ENCODE data around the gene RABL2B. TPM values are rescaled to one million over a fixed set of nuclear protein-coding genes. Genes with fewer than 3 reads are reported as not detected.

The RABL2B gene
- total and polyA plus RNA-seq, 2 experiments from 2014 or later, result 18.4 to 23.6 TPM

DNA sequence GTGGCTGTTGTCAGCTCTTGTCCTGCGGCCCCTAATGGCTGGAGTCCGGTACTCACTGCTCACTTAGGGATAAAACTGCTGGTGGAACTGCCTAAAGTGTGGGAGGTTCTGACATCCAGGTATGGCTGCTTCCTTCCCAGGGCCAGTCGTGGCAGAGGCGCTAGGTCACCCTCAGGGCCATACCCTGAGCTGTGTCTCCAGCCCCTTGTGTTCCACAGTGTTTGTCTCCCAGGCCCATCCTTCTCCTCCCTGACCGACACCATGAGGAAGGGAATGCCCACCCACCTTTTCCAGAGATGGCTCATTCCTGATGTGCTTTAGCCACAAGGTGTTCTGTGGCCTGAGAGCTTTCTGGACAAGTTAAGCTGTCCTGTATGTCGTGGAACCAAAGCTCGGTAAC lies 57.8 kb downstream of the RABL2B start:
- H3K9ac ChIP-seq, result no peak overlapping the region

DNA sequence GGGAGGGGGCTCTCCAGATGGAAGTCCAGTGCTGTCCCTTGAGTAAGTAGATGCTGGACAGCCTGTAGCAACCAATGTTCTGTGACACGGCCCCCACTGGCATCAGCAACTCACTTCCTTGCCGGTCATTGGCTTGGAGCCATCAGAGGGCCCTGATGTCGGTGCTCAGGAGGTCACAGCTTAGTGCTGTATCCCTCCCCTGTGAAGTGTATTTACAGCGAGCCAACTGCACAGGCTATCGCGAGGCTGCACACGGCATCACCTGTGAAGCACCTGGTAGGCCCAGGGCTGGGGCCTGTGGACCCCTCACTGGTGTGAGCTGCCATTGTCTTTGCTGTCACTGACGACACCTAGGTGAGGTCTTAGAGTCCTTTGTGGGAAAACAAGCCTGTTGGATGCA lies 58.8 kb downstream of the RABL2B start:
- in situ Hi-C loops (cut with MboI), result no loop called here
- 86 to 88% methylated on average over 8 of the region's 8 CpGs for WGBS, 2 experiments (ENCODE audit: low coverage in 1 of 2, low lambda C conversion rate in 2 of 2, missing lambda C conversion rate in 2 of 2)
- TF ChIP-seq EZH2 (IDR thresholded peaks at IDR 0.05; ENCODE audit: insufficient read depth, poor library complexity, severe bottlenecking) (no peak), EZH2phosphoT487 (IDR thresholded peaks at IDR 0.05; ENCODE audit: insufficient read depth, low read depth) (no peak)
- DNase-seq, result no peak
- H3K9me3 ChIP-seq (ENCODE audit: low read depth), result no peaks in the 10 kb centered on the region
- no peak overlapping the region for H3K4me3 ChIP-seq
- no peaks in the 10 kb centered on the region for H4K20me1 ChIP-seq (ENCODE audit: insufficient read depth)
- no peak overlapping the region for H3K27ac ChIP-seq
- no peak overlapping the region for H3K9ac ChIP-seq
- H3K9me2 ChIP-seq (ENCODE audit: insufficient read depth), result no peaks in the 10 kb centered on the region
- H3K27me3 ChIP-seq (replicated peaks; ENCODE audit: insufficient read depth), result 0 out of 2 replicates have a peak, but pooled peaks cover 4% of the 10 kb centered on the region
- H3K36me3 ChIP-seq (ENCODE audit: low read depth), result no peaks in the 10 kb centered on the region
- H2AFZ ChIP-seq, result no peak overlapping the region
- no peaks in the 10 kb centered on the region for H3K79me2 ChIP-seq (ENCODE audit: insufficient read depth)
- no peak overlapping the region for H3K4me2 ChIP-seq (ENCODE audit: unreplicated experiment)
- no peaks in the 10 kb centered on the region for H3F3A ChIP-seq (ENCODE audit: insufficient read depth)
- no peaks in the 10 kb centered on the region for H3K4me1 ChIP-seq (ENCODE audit: insufficient read depth)

More for the DNA sequence above, 57.8 kb downstream of the RABL2B start:
- Histone ChIP-seq H3K9me3 (ENCODE audit: low read depth) (no peaks in the 10 kb centered on the region), H4K20me1 (ENCODE audit: insufficient read depth) (no peaks in the 10 kb centered on the region), H3K9me2 (ENCODE audit: insufficient read depth) (no peaks in the 10 kb centered on the region), H2AFZ (no peak overlapping the region), H3K4me3 (no peak overlapping the region), H3K27me3 (replicated peaks; ENCODE audit: insufficient read depth) (no peaks in the 10 kb centered on the region), H3K4me2 (ENCODE audit: unreplicated experiment) (no peak overlapping the region), H3K36me3 (ENCODE audit: low read depth) (no peaks in the 10 kb centered on the region), H3K79me2 (ENCODE audit: insufficient read depth) (no peaks in the 10 kb centered on the region), H3F3A (ENCODE audit: insufficient read depth) (no peaks in the 10 kb centered on the region), H3K27ac (no peak overlapping the region), H3K4me1 (ENCODE audit: insufficient read depth) (no peaks in the 10 kb centered on the region)
- no peak for DNase-seq
- in situ Hi-C loops (cut with MboI), result no loop called here
- TF ChIP-seq EZH2 (IDR thresholded peaks at IDR 0.05; ENCODE audit: insufficient read depth, poor library complexity, severe bottlenecking), result no peak
- no peak for TF ChIP-seq EZH2phosphoT487 (IDR thresholded peaks at IDR 0.05; ENCODE audit: insufficient read depth, low read depth)
- 90 to 91% methylated on average over 7 of the region's 7 CpGs for WGBS, 2 experiments (ENCODE audit: low coverage in 1 of 2, low lambda C conversion rate in 2 of 2, missing lambda C conversion rate in 2 of 2)

GRCh38 chr22:50723991-50724390 lies 59.4 kb downstream of the RABL2B start:
- 85% methylated on average over 7 of the region's 7 CpGs for WGBS, 2 experiments (ENCODE audit: low coverage in 1 of 2, low lambda C conversion rate in 2 of 2, missing lambda C conversion rate in 2 of 2)
- no peaks in the 10 kb centered on the region for H3K9me2 ChIP-seq (ENCODE audit: insufficient read depth)
- H3K9me3 ChIP-seq (ENCODE audit: low read depth), result no peaks in the 10 kb centered on the region
- in situ Hi-C loops (cut with MboI), result no loop called here
- DNase-seq, result no peak
- H3K79me2 ChIP-seq (ENCODE audit: insufficient read depth), result no peaks in the 10 kb centered on the region
- H3K9ac ChIP-seq, result no peak overlapping the region
- H3K27me3 ChIP-seq (replicated peaks; ENCODE audit: insufficient read depth), result 0 out of 2 replicates have a peak, but pooled peaks cover 8% of the 10 kb centered on the region
- H3K27ac ChIP-seq, result no peak overlapping the region
- H3K36me3 ChIP-seq (ENCODE audit: low read depth), result no peaks in the 10 kb centered on the region
- no peaks in the 10 kb centered on the region for H4K20me1 ChIP-seq (ENCODE audit: insufficient read depth)
- H3F3A ChIP-seq (ENCODE audit: insufficient read depth), result no peaks in the 10 kb centered on the region
- H2AFZ ChIP-seq, result no peak overlapping the region
- H3K4me1 ChIP-seq (ENCODE audit: insufficient read depth), result no peaks in the 10 kb centered on the region
- H3K4me2 ChIP-seq (ENCODE audit: unreplicated experiment), result no peak overlapping the region
- H3K4me3 ChIP-seq, result no peak overlapping the region
- no peak for TF ChIP-seq EZH2 (IDR thresholded peaks at IDR 0.05; ENCODE audit: insufficient read depth, poor library complexity, severe bottlenecking)
- no peak for TF ChIP-seq EZH2phosphoT487 (IDR thresholded peaks at IDR 0.05; ENCODE audit: insufficient read depth, low read depth)

GRCh38 chr22:50722716-50723428 lies 60.6 kb downstream of the RABL2B start:
- Histone ChIP-seq H3F3A (ENCODE audit: insufficient read depth) (no peaks in the 10 kb centered on the region), H3K36me3 (ENCODE audit: low read depth) (no peaks in the 10 kb centered on the region), H2AFZ (no peak overlapping the region), H3K4me3 (no peak overlapping the region), H3K27me3 (replicated peaks; ENCODE audit: insufficient read depth) (0 out of 2 replicates have a peak, but pooled peaks cover 8% of the 10 kb centered on the region), H3K9me2 (ENCODE audit: insufficient read depth) (no peaks in the 10 kb centered on the region), H3K4me1 (ENCODE audit: insufficient read depth) (no peaks in the 10 kb centered on the region), H3K4me2 (ENCODE audit: unreplicated experiment) (no peak overlapping the region), H3K9me3 (ENCODE audit: low read depth) (no peaks in the 10 kb centered on the region), H4K20me1 (ENCODE audit: insufficient read depth) (no peaks in the 10 kb centered on the region), H3K9ac (no peak overlapping the region), H3K79me2 (ENCODE audit: insufficient read depth) (no peaks in the 10 kb centered on the region), H3K27ac (no peak overlapping the region)
- WGBS, 2 experiments (ENCODE audit: low coverage in 1 of 2, low lambda C conversion rate in 2 of 2, missing lambda C conversion rate in 2 of 2), result 89 to 93% methylated on average over 12 of the region's 12 CpGs
- in situ Hi-C loops (cut with MboI), result no loop called here
- TF ChIP-seq EZH2 (IDR thresholded peaks at IDR 0.05; ENCODE audit: insufficient read depth, poor library complexity, severe bottlenecking) (no peak), EZH2phosphoT487 (IDR thresholded peaks at IDR 0.05; ENCODE audit: insufficient read depth, low read depth) (no peak)
- DNase-seq, result no peak
